ENCODE measurements around the gene FRMPD1. TPM values are rescaled to one million over a fixed set of nuclear protein-coding genes. Genes with fewer than 3 reads are reported as not detected.

Gene FRMPD1
- total RNA-seq, 1 experiment from 2014 or later = not detected

- Histone ChIP-seq H3F3A (ENCODE audit: insufficient read depth, low read depth) (no peaks in the 10 kb centered on the region), H3K9me2 (ENCODE audit: insufficient read depth) (no peaks in the 10 kb centered on the region), H3K4me2 (no peak overlapping the region), H3K4me3 (no peak overlapping the region), H3K4me1 (replicated peaks; ENCODE audit: insufficient read depth) (no peaks in the 10 kb centered on the region), H3K36me3 (ENCODE audit: low read depth) (no peaks in the 10 kb centered on the region), H3K27ac (no peak overlapping the region), H4K20me1 (ENCODE audit: insufficient read depth) (no peaks in the 10 kb centered on the region), H2AFZ (no peak overlapping the region), H3K9me3 (ENCODE audit: insufficient read depth, low read depth) (no peaks in the 10 kb centered on the region), H3K27me3 (ENCODE audit: insufficient read depth, low read depth) (peaks cover 16% of the 10 kb centered on the region; the same call in 1 of the 2 replicates), H3K79me2 (ENCODE audit: low read depth) (no peaks in the 10 kb centered on the region)
- BruUV-seq (replicated peaks) = no TSS peak
- CTCF ChIA-PET = no interaction called here
- intact Hi-C loops (cut with micrococcal nuclease; ENCODE audit: unreplicated experiment) = no loop called here
- POLR2A ChIA-PET (ENCODE audit: unreplicated experiment) = no interaction called here
- no peak for DNase-seq
- TF ChIP-seq EZH2 (IDR thresholded peaks at IDR 0.05; ENCODE audit: low read depth) (no peak), CTCF (conservative IDR thresholded peaks at IDR 0.05) (no peak)
Observed at GRCh38 chr9:37710046-37710445, 59.3 kb downstream of the FRMPD1 start.

- H3K79me2 ChIP-seq (ENCODE audit: low read depth) = no peaks in the 10 kb centered on the region
- intact Hi-C loops (cut with micrococcal nuclease; ENCODE audit: unreplicated experiment) = no loop called here
- H3F3A ChIP-seq (ENCODE audit: insufficient read depth, low read depth) = no peaks in the 10 kb centered on the region
- no TSS peak for BruUV-seq (replicated peaks)
- no peaks in the 10 kb centered on the region for H3K9me2 ChIP-seq (ENCODE audit: insufficient read depth)
- H3K27ac ChIP-seq = no peak overlapping the region
- no peak overlapping the region for H3K4me3 ChIP-seq
- DNase-seq = no peak
- no peak overlapping the region for H2AFZ ChIP-seq
- TF ChIP-seq EZH2 (IDR thresholded peaks at IDR 0.05; ENCODE audit: low read depth) (no peak), CTCF (conservative IDR thresholded peaks at IDR 0.05) (no peak)
- H3K9me3 ChIP-seq (ENCODE audit: insufficient read depth, low read depth) = no peaks in the 10 kb centered on the region
- no peaks in the 10 kb centered on the region for H3K27me3 ChIP-seq (ENCODE audit: insufficient read depth, low read depth)
- ChIA-PET CTCF (no interaction called here), POLR2A (ENCODE audit: unreplicated experiment) (no interaction called here)
- no peaks in the 10 kb centered on the region for H4K20me1 ChIP-seq (ENCODE audit: insufficient read depth)
- H3K36me3 ChIP-seq (ENCODE audit: low read depth) = no peaks in the 10 kb centered on the region
- no peak overlapping the region for H3K4me2 ChIP-seq
- H3K4me1 ChIP-seq (replicated peaks; ENCODE audit: insufficient read depth) = no peaks in the 10 kb centered on the region
Observed at GRCh38 chr9:37715260-37715659, 64.5 kb downstream of the FRMPD1 start.

- Histone ChIP-seq H3K79me2 (ENCODE audit: low read depth) (no peaks in the 10 kb centered on the region), H3K9me2 (ENCODE audit: insufficient read depth) (no peaks in the 10 kb centered on the region), H4K20me1 (ENCODE audit: insufficient read depth) (no peaks in the 10 kb centered on the region), H3K9me3 (ENCODE audit: insufficient read depth, low read depth) (no peaks in the 10 kb centered on the region), H3K36me3 (ENCODE audit: low read depth) (no peaks in the 10 kb centered on the region), H3K4me1 (replicated peaks; ENCODE audit: insufficient read depth) (no peaks in the 10 kb centered on the region), H3K4me2 (no peak overlapping the region), H3F3A (ENCODE audit: insufficient read depth, low read depth) (no peaks in the 10 kb centered on the region), H3K27me3 (ENCODE audit: insufficient read depth, low read depth) (no peaks in the 10 kb centered on the region), H3K4me3 (no peak overlapping the region), H2AFZ (no peak overlapping the region), H3K27ac (no peak overlapping the region)
- CTCF ChIA-PET = no interaction called here
- no TSS peak for BruUV-seq (replicated peaks)
- POLR2A ChIA-PET (ENCODE audit: unreplicated experiment) = no interaction called here
- no peak for DNase-seq
- TF ChIP-seq CTCF (conservative IDR thresholded peaks at IDR 0.05) = no peak
- no peak for TF ChIP-seq EZH2 (IDR thresholded peaks at IDR 0.05; ENCODE audit: low read depth)
- intact Hi-C loops (cut with micrococcal nuclease; ENCODE audit: unreplicated experiment) = no loop called here
Observed at GRCh38 chr9:37715991-37716505, 65.3 kb downstream of the FRMPD1 start.
